Activated CD4-positive, alpha-beta T cell treated with anti-CD3 and anti-CD28 coated beads, Interleukin-2, Interleukin-6, amounts not matched to agents 100 ng/mL and 50 ng/mL, durations not matched to agents 16 hours and 8 hours (primary cell): ENCODE results near the gene DRC3.

ENCODE experiments used
- DNase-seq: peaks from one replicate; pipeline ENCODE4 v3.0.0-alpha.2; 2020

DRC3 gene

DNA sequence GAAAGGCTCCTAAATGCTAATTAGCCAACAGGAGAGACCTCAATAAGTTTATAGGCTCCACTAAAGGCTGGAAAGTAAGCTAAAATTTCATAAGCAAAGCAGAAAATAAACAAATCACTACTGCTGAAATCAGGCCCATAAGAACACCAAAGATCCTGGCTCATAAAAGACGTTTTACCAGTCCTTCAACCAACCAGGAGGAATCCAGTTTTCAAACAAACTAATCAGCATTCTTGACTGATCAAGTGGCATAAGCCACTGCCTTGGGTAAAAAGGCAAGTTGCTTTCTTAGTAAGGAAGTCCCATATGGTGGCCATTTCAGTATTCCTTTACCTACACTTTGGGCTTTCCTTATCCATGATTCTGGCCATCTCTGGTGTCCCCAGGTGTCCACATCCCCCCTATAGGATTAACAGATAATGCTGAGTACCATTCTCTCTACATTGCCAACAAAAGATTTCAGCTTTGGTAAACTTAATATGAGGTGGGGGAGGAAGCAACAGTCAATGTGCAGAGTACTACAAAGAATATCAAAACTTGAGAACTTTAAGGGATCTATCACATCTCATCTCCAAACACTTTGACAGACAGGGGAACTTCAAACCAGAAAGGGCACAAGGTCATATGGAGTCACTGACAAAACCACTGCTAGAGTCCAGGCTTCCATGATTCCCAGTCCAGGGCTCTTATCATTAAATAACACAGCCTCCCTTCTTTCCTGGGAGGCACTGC is 1.8 kb upstream of the DRC3 start:
- DNase-seq, result no peak

DNA sequence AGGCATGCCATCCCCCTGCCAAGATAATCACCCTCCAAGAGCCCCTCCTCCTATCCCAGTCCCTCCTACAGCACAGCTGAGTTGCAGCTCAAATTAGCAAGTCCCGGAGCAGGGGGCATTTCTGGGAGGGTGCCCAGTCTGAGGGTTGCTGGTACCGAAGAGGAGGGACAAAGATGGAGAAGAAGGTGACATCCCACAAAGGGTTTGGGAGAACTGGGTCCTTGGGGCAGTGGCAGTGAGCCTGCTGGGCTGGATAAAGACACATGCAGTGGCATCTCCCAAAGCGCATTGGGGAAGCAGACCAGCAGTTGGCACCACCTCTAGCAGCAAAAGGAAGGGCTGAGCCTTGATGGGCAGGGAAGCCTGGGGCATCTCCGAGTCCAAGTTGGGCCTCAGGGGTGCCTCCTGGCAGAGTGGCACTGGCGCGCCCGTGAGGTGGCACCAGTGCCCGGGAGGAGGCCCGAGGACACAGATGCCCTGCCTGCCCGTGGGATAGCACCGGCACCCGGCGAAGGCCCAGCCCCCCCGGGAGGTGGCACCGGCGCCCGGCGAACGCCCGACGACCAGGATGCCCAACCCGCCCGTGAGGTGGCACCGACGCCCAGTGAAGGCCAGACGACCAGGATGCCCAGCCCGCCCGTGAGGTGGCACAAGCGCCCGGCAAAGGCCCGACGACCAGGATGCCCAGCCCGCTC is 1.1 kb upstream of the DRC3 start:
- peak; percentile 26 for DNase-seq

DNA sequence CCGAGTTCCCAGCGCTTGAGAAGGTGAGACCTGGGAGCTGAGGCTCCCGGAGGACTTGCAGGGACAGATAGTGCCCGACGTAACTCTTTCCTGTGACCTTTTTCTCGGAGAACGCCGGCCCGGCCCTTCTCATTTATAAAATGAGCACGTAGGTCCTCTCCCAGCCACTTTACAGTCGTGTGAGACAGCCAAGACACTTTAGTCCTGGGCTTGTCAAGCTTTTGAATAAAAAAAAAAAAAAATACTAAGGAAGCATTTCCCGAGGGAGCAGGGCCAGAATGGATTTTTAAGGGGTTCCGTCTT is 241 bp downstream of the DRC3 start:
- DNase-seq, result no peak

DNA sequence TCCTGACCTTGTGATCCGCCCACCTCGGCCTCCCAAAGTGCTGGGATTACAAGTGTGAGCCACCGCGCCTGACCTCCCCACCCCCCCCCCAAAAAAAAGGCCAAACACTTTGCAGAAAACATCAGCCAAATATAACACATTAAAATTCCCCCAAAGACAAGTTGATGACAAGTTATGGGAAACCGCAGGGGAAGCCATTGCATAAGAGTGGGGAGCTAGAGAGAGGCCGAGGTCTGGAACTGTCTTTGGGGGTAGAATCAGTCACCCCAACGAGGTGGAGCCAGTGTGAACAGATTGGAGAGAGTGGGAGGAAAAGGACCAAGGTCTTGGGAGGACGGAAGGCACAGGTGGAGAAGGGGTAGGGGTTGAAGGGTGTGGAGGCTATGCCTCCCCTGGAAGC is 2.8 kb downstream of the DRC3 start:
- peak; percentile 6 for DNase-seq

DNA sequence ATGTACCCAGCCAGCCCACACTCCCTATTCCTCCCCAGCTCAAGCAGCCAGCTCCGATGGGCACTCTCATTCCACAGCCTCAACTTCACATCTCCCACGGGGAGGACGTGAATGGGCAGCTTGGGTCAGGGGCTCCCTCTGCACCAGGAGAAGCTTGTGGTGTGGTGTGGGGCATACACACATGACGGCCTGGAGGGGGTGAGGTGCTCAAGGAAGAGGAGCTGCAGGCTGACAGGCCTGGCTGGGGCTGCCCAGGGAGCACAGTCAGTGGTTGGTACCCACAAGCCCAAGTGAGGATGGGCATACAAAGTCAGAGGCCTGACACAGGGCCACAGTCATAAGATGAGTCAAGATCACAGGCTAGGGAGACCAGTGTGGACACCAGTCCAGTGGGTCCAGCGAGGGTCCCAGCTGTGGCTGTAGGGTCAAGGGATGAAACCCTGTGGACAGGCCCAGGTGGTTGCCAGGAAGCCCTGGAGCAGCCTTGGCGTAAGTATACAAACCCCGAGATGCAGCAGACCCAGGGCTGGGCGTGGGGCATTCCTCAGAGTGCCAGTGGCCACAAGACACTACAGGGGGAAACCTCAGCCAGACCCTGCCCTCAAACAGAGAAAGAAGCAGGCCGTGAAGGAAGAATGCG is 4.4 kb downstream of the DRC3 start:
- no peak for DNase-seq

DNA sequence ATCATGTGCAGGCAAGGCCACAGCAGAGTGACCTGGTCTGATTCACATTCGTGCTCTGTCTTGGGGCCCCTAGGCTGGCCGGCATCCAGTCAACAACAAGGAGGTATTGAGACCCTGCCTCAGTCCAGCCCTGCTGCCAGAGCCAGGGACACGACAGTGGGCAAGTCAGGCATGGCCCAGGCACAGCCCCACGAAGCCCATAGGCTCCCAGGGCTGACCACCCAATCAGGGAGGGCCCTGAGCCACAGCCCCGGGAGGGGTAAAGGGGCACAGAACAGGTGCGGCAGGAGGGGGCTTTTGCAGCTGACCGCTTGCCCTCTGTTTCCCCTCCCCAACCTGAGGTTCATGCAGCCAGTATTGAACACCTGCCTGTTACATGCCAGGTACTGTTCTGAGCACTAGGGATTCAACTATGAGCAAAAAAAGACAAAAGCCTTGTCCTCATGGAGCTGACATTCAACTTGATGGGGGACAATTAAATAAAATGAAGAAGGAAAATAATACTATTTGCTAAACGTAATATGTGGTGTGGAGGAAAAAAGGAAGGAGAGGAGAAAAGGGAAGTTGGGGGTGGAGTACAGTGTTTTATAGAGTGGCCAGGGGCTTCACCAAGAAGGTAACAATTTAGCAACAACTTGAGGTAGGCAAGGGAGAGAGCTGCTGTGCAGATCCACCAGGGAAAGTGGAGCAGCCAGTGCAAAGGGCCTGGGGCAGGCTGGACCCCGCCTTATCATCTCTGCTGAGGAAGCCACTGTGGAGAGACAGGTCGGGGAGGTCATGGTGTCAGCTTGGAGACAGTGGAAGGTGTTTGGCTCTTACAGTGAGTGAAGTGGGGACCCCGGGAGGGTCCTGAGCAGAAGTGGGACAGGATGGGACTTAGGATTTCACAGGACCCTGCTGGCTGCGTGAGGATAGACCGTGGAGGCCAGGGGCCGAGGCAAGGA is 6.1 kb downstream of the DRC3 start:
- no peak for DNase-seq

DNA sequence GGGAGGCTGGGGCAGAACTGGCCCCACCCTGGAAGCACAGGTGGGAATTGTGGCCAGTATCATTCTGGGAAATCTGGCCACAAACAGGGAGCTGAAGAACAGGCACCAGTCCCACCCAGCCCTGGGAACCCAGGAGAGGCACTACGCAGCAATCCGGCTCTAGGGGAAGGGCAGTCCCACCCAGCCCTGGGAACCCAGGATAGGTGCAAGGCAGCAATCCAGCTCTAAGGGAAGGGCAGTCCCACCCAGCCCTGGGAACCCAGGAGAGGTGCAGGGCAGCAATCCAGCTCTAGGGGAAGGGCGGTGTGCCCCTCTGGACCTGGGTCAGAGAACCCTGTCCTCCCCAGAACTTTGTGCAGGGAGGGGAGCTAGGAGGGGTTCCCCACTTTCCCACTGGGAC is 7.1 kb downstream of the DRC3 start:
- DNase-seq, result no peak

DNA sequence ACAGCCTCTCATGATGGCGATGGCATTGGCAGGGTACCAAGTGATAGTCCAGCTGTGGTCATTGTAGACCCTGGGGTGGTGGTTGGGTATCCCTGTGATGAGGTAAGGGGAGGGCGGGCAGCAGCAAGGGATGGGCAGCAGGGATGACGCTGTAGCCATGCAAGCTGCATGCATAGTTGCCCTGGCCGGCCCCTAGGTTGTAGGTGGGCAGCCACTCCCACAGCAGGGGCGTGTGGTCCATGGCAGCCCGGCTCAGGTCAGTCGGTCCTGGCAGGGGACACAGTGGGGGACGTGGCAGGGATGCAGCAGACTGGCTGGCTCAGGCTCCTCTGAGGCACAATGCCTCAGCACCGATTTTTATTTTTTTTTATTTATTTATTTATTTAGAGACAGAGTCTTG is 8.7 kb downstream of the DRC3 start:
- no peak for DNase-seq

DNA sequence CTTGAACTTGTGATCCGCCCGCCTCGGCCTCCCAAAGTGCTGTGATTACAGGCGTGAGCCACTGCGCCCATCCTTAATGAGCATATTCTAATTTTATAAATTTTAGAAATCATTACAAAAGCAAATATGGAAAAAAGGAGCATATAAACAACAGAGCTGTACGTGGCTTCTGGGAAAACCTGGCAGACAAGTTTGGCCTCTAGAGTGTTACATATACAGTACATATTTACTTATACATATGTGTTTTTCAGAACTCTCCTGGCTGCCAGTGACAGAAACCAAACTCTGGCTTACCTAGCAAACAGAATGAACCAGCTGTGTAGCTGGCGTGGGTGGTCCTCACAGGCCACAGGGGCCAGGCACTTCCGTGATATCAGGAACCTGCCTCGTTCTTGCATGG is 10.1 kb downstream of the DRC3 start:
- no peak for DNase-seq

DNA sequence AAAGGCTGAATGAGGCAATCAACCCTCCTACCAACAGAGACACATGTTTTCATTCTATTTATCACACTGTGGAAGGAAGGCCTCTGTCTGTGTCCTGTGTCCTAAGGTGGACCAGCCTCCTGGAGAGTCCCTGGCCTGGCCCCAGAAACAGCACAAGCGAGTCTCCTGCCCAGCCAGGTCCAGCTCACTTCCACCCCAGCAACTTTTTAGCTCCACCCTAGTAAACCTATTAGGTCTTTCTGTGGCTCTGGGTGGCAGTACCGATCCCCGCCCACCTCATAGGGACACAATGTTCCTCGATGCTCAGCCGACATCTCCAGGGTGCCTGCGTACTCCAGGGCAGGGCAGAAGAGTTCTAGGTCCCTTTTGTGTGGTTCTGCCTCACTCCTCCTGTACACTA is 10.7 kb downstream of the DRC3 start:
- DNase-seq, result no peak

DNA sequence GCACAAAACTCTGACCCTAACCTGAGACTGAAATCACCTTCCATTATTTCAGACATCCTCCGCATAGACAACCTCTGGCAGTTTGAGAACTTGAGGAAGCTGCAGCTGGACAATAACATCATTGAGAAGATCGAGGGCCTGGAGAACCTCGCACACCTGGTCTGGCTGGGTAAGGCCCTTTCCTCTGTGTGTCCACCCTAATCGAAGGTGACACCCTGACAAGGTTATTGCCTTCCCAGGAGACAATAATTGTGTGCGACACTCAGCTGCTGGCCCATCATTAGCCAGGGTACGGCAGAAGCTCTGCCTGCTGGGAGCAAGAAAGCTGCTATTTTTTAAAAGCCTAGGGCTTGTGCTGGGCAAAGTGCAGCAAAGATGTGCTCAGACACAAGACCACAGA is 11.1 kb downstream of the DRC3 start:
- no peak for DNase-seq

DNA sequence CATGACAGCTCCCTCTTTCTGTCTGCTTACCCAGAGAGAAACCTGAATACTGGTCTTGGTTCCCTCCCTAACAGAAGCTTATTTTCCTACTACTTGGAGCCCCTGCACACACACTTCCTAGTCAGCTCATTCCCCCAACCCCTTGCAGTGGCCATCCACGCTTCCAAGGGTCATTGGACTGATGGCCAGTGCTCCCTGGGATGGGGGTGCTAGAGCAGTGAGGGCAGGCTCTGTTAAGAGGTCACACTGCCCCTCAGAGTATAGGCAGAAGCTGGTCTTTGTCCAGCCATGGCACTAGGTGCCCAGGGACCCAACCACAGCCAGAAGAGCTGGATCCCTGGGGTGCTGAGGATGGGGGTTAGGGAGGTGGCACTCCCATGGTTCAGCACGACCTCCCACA is 12.5 kb downstream of the DRC3 start:
- no peak for DNase-seq

DNA sequence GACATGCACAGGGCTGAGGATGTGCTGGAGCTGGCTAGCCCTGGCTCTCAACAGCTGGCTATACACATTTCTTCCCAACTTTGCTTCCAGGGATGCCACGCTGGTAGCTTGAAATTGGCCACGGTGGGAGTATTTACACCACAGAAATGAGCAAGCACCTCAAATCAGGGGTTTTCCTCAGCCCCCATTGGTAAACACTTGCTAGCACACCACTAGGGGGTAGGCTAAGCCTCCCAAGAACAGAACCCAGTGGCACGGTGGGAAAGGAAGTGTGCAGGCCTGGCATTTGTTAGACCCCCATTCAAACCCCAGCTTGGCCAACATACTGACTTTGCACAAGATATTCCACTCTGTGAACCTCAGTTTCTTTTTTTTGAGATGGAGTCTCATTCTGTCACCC is 12.9 kb downstream of the DRC3 start:
- DNase-seq, result peak; percentile 23

DNA sequence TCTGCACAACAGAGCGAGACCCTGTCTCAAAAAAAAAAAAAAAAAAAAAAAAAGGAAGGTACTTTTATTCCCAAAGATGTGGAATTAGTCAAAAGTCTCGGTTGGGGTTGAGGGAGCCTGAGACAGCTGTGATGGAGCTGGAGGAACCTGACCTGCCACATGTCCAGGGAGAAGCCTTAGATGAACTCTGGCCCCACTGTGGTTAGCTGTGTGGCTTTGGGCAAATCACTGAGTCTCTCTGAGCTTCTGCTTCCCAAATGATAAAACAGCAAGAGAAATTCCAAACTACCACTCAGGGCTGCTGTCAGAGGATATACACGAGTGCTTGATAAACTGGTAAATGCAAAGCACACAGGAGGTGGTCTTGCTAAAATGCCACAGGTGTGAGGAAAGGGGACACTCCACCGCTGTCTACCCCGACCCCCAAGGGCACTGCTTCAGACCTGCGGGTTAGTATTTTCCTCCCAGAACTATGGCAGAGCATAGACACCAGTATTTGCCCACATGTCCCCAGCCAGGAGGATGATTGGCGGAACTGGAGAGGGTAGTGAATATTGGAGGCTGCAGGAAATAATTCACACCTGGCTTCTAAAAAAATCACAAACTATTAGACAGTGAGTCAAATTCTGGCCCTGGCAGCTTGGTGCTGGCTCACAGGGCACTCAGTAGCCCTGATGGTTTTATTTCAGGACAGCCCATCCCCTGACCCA is 14.7 kb downstream of the DRC3 start:
- no peak for DNase-seq

DNA sequence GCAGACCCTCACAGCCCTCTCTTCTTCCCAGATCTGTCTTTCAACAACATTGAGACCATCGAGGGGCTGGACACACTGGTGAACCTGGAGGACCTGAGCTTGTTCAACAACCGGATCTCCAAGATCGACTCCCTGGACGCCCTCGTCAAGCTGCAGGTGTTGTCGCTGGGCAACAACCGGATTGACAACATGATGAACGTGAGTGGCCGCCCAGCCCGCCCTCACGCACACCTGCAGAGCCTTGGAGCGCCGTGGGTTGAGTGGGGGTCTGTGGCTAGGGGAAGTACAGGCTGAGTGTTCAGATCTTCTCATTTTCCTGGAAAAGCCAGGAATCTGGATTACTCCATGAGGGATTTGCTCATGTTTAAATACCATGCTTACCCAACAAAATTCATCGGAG is 15.2 kb downstream of the DRC3 start:
- DNase-seq, result no peak

DNA sequence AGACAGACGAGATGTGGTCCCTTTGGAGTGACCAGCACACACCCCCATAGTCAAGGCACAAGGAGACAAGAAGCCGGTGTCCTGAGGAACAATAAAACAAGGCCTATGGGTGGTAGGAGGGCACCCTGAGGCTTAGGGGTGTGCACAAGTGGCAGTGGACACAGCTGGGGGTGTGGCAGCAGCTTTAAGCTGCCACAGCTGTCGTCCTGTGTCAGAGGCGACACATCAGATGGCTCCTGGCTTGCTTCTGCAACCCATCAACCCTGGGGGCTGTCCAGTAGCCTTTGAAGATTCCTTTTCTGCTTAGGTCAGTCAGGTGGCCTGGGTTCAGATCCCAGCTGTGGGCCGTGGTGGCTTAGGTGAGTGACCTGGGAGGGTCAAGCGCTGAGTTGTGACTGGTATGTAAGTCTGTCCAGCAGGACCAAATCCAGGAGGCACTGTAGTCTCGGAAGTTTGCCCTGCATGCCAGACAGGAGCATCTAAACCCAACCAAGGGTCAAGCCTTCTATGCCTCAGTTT is 15.8 kb downstream of the DRC3 start:
- no peak for DNase-seq

DNA sequence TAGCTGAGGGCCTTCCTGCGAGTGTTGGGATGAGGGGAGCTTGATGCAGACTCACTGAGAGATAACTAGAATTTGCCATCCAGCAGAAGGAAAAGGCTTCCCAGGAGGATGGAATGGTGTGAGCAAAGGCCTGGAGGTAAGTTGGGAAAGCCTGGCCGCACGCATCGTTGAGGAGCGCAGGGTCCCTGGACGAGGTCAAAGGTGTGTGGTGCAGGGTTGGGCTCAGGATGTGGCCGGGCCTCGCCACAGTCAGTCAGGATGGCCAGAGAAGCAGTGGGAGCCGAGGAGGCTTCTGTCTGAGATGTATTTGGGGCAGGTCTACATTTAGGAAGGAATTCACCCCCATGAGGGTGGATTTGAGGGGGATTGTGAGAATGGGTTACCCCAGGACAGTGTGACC is 16.4 kb downstream of the DRC3 start:
- DNase-seq, result no peak

DNA sequence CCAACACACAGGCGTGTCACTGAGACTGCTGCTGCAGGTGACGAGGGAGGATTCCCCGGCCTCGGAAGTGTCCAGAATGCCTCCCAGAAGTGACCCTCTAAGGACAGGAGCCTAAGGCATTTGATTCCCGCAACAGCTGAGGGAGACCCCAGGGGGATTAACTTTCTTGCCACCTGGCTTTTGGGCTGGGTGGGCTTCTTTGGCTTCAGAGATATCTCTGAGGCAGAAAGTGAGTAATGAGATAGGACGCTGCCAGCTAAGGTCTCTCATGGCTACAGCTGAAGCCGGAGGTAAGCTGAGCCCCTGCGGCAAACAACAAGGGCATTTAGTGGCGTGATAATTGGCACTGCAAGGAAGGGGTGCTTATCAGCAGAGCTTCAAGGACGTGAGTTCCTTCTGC is 17.0 kb downstream of the DRC3 start:
- no peak for DNase-seq

DNA sequence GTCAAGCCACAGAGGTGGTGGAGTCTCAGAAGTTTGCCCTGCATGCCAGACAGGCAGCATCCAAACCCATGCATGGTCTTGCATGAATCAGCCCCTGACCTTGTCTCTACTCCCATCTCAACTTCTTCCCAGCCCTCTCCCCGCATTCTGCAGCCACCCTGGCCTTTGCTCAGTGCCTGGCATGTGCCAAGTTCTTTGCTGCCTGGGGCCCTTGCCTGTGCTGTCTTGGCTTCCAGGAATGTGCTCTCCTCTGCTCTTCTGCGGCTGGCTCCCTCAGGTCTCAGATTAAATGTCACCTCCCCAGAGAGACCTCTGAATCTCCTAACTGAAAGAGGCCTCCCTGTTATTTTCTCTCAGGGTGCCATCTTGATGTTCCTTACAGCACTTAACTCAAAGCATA is 17.6 kb downstream of the DRC3 start:
- DNase-seq, result no peak

DNA sequence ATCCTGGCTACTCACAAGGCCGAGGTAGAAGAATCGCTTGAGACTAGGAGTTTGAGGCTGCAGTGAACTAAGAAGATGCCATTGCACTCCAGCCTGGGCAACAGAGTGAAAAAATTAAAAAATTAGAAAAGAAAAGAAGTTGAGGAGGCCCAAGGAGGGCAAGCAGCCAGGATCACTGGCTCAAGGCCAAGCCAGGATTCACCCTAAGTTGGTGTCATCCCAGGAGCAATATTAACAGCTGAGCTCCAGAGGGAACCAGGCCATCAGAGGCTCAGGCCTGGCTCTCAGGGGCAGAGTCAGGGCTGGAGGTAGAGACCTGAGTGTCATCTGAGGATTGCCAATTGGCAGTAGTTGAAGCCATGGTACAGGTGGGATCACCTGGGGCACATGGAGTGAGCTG is 20.7 kb downstream of the DRC3 start:
- DNase-seq, result no peak

DNA sequence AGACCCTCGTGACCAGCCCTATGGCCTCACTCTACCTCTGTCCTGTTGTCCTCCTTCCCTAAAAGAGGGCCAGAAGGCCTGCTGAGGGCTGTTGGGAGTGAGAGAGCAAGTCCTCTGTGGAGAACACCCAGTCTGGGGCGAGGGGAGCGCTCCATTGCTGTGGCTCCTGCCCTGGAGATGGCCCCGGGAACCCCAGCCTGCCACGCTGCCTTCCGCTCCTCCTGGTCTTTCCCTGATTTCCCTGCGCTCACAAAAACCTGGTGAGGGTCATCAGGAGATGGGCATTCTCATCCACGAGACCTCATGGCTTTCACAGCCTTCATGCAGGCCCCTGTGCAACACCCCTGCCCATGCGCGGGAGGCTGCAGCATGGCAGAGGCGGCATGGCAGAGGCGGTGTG is 21.2 kb downstream of the DRC3 start:
- DNase-seq, result no peak

DNA sequence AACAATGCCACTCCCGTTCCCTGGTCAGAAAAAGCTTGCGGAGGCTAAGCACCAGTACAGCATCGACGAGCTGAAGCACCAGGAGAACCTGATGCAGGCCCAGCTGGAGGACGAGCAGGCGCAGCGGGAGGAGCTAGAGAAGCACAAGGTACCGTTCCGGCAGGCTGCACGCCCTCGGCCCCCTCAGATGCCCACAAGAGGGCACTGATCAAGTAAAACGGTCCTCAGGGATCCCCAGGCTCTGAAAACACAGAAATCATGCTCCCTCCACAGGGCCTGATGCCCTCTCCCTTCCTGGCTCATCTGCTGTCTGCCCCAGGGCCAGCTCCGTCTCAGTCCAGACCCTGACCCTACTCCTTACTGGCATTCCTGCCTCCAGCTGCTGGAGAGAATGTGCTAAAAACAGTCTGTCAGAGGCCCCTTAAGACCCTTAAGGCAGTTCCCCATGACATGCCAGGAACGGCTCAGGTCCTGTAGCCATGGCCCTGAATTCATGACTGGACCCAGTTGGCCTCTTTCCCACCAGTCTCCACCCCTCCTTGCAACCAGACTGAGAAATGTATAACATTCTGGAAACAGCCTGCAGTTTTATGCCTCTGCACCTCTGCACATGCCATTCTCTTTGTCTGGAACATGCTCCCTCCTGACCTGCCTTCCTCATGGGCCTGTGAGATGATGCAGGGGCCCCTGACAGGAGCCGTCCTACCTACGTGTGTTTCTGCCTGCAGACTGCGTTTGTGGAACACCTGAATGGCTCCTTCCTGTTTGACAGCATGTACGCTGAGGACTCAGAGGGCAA is 21.8 kb downstream of the DRC3 start:
- peak; percentile 34 for DNase-seq
